ENCODE measurements around the gene RASA3. TPM values are rescaled to one million over a fixed set of nuclear protein-coding genes. Genes with fewer than 3 reads are reported as not detected.
A peak's percentile ranks its signal among the peaks of the same experiment; 100 is the strongest.

Gene RASA3
- total RNA-seq, 2 donors from 2014 or later: 28.8 to 30.1 TPM

DNA sequence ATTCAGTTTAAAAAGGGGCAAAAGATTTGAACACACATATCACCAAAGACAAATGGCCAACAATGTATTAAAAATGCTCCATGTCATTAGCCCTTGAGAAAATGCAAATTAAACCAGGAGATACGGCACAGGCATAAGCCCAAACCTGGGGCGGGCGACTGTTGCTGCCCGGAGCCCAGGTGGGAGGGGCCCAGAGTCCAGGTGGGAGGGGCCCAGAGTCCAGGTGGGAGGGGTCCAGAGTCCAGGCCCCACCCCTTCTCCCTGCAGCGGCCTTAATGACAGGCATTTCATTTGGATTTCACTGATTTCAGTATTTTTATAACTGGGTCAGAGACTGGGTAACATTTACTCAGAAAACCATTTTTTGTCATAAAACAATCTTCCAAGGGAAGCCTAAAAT is 78.2 kb downstream of the RASA3 start:
- no peak for DNase-seq (ENCODE audit: low spot score)
- intact Hi-C loops (cut with DNase I): no loop called here

- intact Hi-C loops (cut with DNase I): no loop called here
- no peak for DNase-seq (ENCODE audit: low spot score)
These were observed 79.4 kb downstream of the RASA3 start for GRCh38 chr13:114053026-114053425.

DNA sequence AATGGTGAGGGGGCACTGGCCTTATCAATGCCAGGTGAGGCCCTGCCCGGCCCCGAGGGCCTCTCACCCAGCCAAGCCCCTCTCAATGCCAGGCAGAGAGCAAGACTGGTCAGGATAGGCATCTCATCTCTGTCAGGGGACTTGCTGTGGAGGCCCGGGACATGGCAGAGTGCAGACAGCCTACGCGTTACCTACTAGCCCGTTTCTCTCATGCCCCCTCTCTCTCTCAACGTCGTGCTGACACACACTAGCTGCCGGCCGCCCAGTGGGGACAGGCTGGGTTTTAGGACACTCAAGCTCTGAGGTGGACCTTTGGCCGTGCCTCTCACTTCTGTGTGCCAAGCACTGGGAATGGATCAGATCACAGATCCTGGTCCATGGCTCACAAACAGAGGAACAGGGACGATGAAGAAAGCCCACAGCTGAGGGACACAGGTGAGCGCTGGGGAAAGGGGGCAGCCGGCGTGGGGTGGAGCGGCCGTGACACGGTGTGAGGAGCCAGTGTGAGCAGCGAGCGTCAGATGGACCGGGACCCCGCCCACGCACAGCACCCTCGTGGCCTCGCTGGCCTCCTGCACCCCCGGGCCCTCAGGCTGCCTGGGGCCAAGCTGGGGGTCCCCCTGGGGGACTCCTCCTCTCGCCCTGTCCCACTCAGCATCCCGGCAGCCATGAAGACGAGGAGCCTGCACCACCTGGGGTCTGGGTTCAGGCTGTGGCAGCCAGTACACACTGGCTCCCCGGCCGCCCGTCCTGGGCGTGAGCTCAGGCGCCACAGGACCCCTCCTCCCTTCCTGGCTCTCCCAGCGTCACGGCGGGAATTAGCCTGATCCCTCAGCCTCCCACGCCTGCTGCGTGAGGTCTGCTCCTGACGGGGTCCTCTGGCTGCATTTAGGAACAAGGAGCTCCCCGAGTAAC is 81.6 kb downstream of the RASA3 start:
- intact Hi-C loops (cut with DNase I): no loop called here
- DNase-seq (ENCODE audit: low spot score): no peak

DNA sequence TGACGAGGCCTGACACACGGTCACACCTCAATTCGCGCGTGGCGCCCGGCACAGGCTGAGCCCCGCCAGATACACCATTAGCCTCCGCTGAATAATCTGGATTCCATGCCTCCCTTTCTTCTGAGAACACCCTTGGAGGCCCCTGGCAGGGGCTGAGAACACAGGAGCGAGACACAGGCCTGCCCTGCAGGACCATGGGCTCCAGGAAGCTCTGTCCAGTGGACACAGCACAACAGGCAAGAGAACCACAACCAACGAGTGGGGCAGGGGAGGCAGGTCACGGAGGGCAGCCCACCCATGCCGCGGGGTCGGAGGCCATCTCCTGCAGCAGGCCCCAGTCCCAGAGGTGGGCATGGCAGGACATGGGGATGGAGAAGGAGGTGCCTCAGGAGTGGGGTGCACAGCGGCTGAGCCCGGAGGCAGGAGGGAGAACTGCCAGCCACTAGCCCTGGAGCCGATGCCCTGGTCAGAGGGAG is 82.8 kb downstream of the RASA3 start:
- no peak for DNase-seq (ENCODE audit: low spot score)
- intact Hi-C loops (cut with DNase I): no loop called here

- intact Hi-C loops (cut with DNase I): no loop called here
- no peak for DNase-seq (ENCODE audit: low spot score)
These were observed 83.4 kb downstream of the RASA3 start for GRCh38 chr13:114049026-114049425.

DNA sequence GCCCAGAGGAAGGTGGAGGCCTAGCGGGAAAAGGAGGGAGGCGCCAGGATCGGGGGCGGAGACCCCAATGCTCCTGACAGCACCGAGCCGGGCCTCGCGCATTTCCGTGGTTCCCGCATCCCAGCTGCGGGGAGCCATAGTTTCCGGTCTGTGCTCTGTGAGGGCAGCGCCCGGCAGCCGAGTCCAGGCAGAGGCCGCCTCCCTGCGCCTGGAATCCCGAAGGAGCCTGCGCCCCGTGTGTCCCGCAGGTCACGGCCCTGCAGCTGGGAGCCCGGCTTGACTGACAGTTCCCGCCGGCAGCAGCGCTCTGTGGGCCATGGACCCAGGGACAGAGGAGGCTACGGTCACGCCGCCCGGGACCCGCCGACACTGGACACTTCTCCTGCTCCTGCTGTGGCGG is 84.0 kb downstream of the RASA3 start:
- no peak for DNase-seq (ENCODE audit: low spot score)
- intact Hi-C loops (cut with DNase I): no loop called here

GRCh38 chr13:114047358-114047881 is 85.0 kb downstream of the RASA3 start:
- no peak for DNase-seq (ENCODE audit: low spot score)
- intact Hi-C loops (cut with DNase I): no loop called here

DNA sequence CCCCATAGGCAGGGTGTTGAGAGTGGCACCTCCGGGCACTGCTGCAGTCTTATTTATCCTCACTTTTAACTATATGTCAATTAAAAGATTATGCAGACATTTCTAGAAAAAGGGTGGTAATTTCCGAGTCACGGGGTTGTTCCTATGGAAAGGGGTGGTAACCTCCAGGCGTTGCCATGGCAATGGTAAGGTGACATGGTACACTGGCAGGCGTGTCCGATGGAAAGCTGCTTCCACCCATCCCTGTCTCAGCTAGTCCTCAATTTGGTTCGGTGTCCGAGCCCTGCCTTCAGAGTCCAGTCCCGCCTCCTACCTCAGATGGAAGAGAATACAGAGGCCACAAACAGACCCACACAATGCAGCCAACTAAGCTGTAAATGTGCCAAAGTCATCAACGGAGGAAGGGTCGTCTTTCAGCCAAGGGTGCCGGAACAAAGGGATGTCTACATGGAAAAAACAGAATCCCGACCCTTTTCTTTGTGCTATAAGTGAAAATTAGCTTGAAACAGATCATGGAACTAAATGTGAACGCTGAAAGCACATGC is 85.9 kb downstream of the RASA3 start:
- intact Hi-C loops (cut with DNase I): no loop called here

DNA sequence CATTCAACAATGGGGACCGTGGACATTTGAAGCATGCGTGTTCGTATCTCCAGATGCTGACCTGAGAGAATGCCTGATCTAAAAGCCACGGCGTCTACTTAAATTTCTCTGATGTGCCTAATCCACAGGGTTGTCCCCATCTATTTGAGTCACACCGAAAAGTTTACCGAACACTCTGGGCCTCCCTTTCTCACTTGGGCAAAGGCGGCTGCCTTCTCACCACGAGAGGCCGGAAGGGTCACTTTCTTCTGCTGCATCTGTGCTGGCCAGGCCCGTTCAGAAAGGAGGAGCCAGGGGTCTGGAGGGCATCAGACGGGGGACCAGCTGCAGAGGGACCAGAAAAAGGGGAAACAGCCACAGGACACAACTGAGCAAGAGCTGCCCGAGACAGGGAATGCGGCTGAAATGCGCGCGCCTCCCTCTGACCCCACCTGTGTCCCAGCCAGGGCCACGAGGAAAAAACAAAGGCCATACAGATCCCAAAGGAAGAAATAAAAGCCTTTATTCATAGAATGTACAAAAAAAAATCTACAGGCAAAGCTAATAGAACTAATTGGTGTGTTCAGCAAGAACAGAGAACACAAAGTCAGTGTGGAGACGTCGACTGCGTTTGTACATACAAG is 87.2 kb downstream of the RASA3 start:
- intact Hi-C loops (cut with DNase I): no loop called here
- no peak for DNase-seq (ENCODE audit: low spot score)

More for the DNA sequence above, 85.9 kb downstream of the RASA3 start:
- no peak for DNase-seq (ENCODE audit: low spot score)

DNA sequence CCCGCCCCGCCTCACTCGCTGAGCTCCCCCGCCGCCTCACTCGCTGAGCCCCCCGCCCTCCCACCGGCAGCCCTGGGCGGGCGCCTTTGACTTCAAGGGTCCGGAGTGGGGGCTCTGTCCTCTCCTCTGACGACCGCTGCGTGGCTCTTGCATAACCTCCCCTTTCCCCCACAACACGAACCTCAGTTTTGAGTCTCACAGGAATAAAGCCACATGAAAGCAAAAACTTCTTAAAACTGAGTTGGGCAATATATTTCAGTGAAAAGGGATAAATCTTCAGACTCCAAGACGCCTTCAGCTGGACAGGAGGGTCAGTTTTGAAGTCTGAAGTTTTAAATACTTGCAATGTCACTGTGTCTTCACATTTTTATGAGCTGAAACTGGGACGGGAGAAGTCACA is 87.9 kb downstream of the RASA3 start:
- intact Hi-C loops (cut with DNase I): no loop called here
- no peak for DNase-seq (ENCODE audit: low spot score)

DNA sequence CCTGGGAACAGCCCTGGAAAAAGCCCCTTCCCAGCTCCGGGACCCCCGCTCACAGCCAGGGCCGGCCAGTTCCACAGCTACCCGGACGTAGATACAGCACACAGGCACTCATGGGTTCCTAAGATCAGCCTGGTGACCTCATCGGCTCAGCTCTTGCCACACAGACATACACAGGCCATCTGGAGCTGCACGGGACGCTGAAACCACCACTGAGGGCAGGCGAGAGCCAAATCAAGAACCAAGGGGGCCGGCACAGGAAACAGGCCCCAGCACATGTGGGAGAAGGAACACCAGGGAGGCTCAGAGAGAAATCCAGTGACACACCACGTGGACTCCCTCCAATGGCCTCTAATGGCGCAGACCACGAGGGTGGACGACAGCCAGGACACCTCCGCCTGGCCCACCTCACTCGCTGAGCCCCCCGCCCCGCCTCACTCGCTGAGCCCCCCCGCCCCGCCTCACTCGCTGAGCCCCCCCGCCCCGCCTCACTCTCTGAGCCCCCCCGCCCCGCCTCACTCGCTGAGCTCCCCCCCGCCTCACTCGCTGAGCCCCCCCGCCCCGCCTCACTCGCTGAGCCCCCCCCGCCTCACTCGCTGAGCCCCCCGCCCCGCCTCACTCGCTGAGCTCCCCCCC is 88.9 kb downstream of the RASA3 start:
- DNase-seq (ENCODE audit: low spot score): peak; percentile 91
- intact Hi-C loops (cut with DNase I): no loop called here

- no peak for DNase-seq (ENCODE audit: low spot score)
- intact Hi-C loops (cut with DNase I): no loop called here
These were observed 90.2 kb downstream of the RASA3 start for GRCh38 chr13:114042066-114042815.

DNA sequence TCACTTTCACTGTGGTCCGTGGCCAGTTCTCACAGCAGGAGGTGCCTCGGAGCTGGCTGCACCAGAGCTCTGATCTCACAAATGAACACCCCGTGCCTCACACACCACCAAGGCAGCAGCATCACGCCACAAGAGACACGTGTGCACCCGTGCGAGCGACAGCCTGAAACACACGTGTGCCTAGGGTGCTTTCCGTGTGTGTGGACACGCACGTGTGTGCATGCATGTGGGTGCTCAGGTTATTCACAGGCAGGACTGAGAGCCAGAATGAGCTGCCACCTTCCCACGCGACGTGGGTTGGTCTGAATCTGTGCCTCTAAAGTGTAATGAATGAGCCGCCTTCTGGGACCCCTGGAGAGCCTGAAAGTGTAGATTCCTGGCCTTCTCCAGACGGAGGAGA is 90.9 kb downstream of the RASA3 start:
- no peak for DNase-seq (ENCODE audit: low spot score)
- intact Hi-C loops (cut with DNase I): no loop called here

DNA sequence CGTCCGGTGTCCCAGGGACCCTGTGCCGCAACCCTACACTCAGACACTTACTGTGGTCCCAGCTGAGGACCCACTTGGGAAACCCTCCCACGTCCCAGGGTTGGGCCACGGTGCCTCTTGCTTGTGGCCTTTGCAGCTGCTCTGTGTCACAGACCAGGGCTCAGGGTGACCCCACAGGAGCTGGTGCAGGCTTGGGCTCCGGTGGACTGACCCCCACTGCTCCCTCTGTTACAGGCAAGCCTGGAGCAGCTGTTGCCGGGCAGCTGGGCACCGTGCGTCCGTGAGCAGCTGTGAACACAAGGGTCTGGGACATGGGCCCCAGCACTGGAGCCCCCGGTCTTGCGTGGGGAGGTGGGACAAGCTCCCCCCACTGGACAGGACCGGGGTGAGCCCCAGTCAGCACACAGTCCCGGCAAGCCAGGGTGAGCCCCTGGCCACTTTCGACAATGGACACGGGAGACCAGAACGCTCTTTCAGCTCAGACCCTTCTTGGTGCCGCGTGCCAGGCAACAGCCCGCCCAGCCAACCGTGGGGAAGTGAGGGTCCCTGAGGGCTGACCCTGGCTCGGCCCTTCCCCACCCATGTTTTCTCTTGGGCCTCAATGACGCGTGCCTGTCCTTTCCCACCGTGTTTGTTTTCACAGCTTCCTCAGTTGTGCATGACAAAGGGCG is 92.8 kb downstream of the RASA3 start:
- intact Hi-C loops (cut with DNase I): loop anchor here in 1 of 2 donors (10.0 kb wide), 1 partner anchor 85 kb away; no protein-coding TSS in a partner anchor
- no peak for DNase-seq (ENCODE audit: low spot score)

DNA sequence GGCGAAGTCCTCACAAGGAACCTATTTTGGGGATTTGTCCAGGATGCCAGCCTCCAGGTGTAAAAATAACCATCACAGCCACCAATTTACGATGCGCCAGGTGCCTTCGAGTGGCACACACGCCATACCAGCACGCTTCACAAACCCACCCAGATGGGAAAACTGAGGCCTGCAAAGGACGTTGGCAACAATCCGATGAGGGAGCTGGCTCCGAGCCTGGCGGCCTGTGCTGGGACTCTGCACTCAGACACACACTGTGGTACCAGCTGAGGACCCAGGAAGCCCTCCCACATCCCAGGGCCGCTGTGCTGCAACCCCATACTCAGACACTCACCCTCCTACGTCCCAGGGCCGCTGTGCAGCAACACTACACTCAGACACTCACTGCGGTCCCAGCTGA is 93.5 kb downstream of the RASA3 start:
- no peak for DNase-seq (ENCODE audit: low spot score)
- intact Hi-C loops (cut with DNase I): loop anchor here in 1 of 2 donors (10.0 kb wide), 1 partner anchor 86 kb away; no protein-coding TSS in a partner anchor

DNA sequence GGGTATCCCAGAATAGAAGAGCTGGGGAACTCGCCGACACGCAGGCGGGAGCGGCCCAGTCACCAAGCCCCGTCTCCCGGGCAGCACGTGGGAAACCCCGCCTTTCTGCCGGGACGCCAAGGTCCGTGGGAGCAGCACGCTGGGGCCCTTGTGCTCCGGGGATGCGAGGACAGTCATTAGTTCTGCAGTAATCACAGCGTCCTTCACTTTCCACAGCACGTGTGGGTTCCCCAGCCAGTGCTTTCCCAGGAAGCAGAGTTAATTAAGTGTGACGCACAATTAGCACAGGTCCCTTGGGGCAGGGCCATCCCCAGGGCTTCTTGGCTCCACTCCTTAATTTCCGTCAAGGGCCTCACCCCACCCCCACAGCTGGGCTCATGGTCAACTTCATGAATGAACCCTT is 94.2 kb downstream of the RASA3 start:
- no peak for DNase-seq (ENCODE audit: low spot score)
- intact Hi-C loops (cut with DNase I): loop anchor here in 1 of 2 donors (10.0 kb wide), 1 partner anchor 87 kb away; no protein-coding TSS in a partner anchor

DNA sequence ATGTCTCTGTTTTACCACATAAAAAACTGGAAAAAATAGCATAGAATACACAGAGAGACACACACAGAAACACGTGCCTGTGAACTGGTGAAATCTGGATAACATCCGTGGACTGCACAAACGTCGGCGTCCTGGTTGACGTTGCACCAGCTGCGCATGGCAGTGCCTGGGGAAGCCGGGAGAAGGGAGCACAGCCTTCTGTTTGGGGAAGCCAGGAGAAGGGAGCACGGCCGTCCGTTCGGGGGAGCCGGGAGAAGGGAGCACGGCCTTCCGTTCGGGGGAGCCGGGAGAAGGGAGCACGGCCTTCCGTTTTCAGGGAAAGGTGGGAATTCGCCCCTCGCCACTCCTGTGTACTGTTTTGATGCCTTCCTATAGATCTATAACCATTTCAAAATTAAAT is 94.7 kb downstream of the RASA3 start:
- no peak for DNase-seq (ENCODE audit: low spot score)
- intact Hi-C loops (cut with DNase I): loop anchor here in 1 of 2 donors (10.0 kb wide), 1 partner anchor 87 kb away; no protein-coding TSS in a partner anchor

Data from posterior vena cava (tissue), 2 donors.